ENCODE measurements around the gene FUT2.

The FUT2 gene

DNA sequence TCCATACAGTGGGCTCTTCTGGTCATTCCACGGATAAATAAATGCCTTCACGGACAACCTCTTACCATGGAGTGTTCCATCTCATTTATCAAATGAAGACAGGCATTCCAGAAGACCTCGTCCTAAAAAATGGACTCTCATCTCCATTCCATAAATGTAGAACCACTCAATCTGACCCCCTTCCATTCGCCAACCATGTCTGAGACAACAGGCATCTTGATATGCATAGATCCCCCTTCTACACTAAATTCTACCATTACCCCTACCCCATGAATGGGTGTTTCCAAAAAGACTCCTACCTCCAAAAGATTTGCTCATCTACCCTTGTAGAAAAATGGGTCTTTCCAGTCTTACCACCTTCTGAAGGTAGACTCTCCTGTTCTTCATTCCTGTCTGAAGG, 35.7 kb downstream of the FUT2 start:
- DNase-seq = no peak

DNA sequence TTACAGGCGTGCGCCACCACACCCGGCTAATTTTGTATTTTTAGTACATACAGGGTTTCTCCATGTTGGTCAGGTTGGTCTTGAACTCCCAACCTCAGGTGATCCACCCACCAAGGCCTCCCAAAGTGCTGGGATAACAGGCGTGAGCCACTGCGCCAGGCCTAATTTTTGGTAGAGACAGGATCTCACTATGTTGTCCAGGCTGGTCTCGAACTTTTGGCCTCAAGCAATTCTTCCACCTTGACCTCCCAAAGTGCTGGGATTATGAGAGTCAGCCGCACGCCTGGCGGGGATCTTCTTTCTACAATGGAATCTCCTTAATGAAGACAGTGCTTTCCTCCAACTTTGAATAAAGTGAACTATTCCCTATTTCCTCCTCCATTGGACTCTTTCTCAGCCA, 38.9 kb downstream of the FUT2 start:
- no peak for DNase-seq

DNA sequence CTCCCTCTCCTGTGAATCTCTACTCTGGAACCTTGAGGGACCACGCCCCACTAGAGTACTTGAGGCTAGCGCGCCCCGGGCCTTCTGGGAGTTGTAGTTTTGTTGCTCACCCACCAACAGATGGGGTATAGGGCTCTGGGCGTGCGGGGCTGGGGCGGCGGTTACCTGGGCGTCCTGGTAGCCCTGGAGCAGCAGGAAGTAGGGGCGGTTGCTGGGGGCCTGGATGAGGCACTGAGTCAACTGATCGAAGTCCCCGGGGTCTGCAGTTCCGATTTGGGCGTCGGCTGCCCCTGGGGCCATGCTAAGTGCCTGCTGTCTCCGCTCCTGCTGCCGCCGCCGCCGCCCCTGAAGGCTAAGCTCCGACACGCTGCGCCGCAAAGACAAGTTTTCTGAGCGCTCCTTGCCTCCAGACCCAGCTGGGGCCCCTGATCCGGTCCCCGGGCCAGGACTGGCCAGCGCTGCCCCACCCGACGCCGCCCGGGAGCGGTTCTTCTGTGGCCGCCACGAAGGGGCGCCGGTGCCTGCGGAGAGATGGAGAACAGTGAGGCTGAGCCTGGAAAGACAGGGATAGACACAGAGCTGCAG, 39.4 kb downstream of the FUT2 start:
- no peak for DNase-seq

DNA sequence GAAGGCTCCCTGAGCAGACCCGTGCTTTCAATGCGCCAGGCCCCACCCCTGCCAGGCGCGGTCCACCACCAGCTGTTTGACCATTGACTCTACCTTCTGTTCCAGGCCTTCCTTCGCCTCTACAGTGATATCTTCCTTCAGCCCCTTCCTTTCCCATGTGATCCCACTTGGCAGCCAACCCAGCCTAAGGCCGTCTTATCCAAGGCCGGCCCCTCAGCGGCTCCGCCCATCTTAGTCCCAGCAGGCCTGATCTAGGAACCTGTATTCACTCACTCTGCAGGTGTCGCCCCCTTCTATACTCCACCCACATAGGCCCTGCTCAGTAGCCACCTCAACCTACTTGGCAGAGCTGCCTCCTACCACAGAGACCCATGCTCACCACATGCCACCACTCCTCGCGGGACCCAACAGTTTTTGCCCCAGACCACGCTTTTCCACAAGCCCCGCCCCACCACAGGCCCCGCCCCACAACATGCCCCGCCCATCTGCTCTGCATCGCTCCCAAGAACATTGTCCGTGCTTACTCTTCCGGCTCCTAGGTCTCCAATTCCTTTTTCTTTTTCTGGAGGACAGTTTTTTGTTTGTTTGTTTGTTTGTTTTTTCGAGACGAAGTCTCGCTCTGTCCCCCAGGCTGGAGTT, 41.7 kb downstream of the FUT2 start:
- no peak for DNase-seq

DNA sequence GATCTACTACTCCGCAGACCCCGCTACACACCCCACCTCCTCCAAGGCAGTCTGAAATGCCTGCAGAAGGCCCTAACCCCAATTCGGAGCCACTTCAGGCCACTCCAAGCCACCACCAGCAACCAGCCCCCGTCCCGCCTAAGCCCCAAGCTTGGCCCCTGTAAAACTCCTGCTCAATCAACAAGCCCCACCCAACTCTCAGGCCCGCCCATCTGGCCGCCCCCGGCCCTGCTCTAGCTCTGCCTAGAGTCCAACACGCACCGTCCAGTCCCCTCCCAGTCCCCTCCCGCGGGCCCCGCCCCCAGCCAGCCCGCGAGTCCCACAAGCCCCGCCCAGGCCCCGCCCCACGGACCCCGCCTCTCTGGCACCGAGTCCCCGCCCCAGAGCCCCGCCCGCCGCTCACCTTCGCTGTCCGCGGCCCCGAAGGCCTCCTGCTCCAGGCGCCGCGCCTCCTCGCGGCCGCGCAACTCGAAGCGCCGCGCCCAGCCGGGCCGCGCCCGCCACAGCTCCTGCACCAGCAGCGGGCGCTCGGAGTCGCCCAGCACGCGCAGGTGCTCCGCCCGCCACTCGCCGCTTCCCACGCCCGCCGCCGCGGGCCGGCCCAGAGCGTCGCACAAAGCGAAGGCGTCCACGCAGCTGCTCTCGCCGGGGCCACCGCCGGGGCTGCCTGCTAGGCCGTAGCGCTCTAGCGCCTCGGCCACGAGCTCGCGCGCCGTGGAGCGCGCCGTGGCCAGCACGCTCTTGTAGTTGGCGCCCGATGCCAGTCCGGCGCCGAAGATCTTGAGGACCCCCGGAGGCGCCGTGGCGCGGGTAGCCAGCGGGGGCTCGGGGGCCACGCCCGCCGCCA, 43.0 kb downstream of the FUT2 start:
- DNase-seq = peak; percentile 85 to 90

DNA sequence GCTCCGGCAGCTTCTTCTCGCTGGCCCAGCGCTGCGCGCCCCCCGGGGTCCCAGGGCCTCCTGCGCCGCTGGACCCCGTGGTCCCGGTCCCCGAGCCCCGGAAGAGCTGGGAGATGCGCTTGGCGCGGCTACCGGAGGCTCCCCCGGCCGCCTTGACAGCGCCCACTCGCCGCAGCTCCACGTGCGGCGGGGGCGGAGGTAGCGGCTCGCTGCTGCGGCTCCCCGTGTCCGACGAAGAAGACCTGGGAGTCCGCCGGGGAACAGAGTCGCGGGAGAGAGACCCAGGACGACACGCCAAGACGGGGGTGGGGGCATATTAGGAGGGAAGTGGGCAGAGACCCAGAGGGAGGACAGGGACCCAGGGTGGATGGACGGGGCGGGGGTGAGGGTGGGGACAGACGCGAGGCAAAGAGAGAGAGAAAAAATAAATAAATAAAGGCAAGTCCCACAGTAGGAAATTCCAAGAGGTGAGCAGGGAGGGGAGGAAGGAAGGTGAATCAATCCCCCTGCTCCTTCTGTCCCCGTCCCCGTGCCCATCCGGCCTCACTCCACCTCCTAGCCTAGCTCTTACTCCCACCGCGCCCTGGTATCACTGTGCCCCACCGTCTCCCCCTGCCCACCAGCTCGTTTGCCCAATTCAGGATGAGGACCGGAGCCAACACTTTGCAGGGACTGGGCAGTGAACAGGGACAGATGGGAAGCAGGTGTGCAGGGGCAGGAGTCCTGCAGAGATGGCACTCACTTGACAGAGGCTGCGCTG, 43.8 kb downstream of the FUT2 start:
- peak in 1 of 2 experiments; percentile 50 for DNase-seq

DNA sequence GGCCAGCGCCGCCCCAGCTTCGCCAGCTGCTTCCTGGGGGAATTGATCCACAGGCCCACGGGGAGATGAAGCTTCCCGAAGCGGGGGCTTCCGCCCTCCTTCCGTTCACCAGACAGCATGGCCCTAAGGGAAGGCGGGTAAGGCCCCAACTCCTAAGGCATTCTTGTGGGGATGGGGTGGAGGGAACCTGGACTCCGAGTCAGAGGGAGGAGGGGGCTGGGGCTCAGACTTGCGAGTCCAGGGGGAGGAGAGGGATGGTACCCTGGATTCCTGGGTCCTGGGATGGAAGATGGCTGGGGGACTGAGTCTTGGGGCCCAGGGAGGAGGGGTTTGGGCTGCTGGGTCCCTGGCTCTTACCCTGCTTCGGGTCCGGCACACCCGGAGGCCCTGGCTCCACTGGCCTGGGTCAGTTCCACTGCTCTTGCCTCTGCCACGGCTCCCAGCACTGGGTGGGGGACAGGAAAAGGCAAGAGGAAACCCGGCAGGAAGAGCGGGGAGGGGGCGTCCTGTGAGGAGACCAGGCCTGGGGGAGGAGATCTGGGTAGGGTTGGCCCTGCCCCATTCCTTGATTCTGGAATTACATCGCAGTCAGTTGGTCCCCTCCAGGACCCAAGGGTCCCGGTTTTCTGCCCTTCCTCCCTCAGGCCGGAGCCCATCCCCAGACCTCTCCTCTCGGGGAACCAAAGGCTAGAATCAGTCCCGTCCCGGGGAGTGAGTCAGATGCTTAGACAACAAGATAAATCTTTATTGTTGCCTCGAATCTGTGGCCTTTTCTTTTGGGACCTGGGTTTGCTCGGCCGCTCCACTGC, 44.6 kb downstream of the FUT2 start, which contains the start of gene RASIP1:
Gene RASIP1 (minus strand): TSS at position 447 of the 809 bp plus-strand sequence. CDS start 328 bp downstream, at position 119.
- DNase-seq = no peak

DNA sequence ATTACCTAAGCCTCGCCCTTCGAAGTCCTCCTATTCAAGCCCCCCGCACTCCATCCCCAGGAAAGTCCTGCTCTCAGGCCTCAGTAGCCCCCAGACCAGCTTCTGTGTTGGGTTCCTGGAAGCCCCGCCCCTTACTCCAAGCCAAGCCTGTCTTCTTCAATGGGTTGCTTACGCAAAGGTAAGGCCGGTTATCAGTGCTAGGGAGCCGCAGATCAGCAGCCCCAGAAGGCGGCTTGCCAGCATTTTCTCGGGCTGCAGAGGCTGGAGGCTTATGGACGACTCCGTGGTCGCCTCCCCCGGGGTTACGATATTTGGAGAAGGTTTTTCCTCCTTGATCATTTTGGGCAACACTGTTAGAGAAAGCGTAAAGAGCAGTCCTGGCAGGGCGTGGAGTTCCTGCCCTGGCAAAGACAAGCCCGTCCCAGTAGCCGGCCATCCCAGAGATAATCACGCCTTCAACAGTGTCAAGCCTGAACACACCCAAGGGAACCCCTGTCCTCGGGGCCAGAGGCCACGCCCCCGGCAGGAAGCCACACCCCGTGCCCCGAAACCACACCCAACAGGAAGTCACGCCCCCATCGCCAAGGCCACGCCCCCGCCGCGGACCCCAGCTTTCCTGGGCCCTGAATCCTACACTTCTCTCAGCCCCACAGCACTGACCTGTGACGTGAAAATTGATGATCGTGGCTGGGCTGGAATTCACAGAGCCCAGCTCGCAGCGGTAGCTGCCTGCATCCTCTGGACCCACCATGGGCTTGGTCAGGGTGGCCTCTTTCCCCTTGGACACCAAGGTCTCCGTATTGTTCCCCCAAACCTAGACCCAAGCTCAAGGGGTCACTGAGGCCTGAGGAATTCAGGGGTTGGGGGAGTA, 45.6 kb downstream of the FUT2 start:
- DNase-seq = peak; percentile 40 to 50

DNA sequence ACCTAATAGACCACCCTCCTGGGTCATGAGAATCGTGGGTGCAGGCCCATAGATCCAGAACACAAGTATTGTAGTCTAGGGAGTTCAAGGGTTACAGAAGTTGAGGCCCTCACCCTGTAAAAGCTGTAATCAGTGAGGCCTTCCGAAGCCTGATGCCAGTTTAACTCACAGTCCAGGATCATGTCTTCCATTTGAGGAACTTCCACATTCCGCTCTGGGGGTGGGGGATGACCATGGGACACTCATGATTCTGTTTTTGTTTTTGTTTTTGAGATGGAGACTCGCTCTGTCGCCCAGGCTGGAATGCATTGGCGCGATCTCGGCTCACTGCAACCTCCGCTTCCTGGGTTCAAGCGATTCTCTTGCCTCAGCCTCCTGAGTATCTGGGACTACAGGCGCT, 46.3 kb downstream of the FUT2 start:
- no peak for DNase-seq

DNA sequence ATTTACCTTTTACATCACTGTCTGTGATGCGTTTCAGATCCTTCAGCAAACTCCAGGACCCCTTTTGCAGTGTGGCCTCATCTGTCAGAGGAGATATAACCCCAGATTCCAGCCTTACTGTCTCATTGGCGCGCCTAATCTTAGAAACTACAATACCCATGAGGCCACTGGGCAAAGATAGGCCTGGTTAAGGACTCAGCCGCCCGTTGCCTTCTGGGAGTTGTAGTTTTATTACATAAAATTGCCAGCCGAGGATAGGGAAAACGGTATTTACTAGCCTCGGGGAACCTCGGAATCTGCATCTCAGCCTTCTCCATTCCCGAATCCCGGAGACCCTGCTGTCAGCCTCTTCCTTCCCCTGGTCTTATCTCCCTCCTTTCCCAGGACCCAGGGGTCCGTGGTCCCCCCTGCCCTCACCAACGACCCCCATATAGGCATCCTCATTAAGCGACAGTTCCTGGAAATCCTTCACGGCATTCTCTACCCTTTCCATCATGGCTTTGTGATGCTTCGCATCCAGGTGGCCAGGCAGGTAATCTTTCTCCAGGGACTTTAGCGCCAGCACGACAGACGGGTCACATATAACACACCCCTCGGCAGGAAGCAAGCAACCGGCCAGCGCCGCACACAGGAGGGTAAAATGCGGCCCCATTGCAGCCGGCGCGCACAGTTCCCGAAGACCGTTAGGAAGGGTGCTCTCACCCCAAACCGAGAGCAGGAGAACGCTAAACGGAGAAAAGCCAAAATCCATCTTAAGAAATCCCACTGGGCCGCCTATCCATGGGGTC, 49.6 kb downstream of the FUT2 start:
- peak in 1 of 2 experiments; percentile 55 for DNase-seq

DNA sequence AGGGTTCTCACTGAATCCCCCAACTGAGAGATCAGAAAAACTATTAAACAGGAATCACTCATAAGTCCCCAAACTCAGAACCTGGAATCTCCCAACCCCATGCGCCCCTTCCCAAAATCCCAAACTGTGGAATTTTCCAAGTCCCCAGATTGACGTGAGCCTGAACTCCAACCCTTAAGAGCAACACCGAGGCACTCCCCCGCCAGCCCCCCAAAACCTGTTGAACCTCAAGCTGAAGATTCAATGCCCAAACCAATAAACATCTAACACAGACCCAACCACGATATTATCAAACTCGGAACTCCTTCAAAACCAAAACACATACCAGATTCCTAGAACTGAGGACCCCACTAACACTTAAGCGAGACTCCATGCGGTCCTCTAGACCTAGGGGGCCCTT, 50.3 kb downstream of the FUT2 start:
- no peak for DNase-seq

DNA sequence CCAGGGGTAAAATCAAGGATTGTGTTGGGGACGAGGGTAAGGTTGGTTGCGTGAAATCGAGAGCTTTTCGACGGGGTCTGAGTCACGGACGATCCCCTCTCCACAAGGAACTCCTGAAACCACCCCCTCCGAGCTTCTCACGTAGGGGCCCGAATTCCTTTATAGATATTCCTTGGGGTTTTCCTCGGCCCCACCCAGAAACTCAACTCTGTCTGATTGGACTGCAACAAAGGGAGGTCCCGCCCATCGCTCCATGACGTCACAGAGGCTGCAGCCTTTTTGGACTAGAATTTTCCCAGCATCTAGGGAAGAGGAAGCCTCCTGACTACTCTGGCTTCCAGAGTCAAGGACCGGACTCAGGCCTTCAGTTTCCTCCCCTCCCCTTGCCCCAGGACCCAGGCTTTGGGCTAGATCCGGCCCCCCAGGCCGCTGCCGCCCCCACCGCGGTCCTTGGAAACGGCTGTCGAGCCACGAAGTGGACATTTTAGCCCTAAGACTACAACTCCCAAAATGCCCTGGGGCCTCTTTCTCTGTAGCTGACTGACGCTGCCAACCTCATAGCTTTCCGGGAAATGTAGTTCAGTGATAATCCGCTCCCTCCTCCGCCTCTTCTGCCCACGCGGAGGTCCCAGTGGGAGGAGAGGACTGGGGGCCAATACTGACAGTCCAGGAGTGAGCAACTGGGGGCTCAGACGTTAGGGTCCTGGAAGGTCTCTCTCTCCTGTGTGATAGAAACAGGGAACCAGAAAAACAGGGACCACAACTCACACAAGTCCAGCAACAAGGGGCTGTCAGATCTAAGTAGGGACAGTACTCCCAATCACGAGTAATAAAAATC, 51.2 kb downstream of the FUT2 start, which contains the start of gene IZUMO1:
Gene IZUMO1 (minus strand): TSS at position 172 of the 838 bp plus-strand sequence. CDS start 1,050 bp downstream, outside the sequence.
- DNase-seq = no peak

DNA sequence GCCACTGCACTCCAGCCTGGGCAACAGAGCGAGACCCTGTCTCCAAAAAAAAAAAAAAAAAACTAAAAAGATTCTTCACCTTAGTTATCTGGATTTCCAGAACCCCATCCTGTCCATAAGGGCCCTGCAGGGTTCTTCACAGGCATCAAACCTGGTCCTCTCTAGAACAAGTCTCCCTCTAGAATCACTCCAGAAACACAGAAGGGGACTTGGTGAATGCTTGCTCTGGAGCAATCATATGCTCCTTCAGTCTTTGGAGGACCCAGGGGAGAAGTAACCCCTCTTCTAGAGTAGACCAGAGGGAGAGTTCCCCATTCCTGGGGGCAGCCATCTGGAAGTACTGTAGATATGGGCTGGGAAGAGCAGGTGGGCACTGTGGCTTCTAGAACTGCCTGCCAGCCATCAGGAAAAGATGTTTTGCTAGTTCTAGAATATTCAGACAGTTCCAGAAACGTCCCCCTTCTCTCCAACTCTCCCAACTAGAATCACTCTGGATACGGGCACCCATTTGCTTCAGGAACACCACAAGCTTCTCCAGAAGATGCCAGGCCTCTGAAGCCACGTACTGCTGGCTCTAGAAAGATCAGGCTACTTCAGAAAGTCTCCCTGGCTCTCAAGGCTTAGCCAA, 53.9 kb downstream of the FUT2 start:
- DNase-seq = no peak

DNA sequence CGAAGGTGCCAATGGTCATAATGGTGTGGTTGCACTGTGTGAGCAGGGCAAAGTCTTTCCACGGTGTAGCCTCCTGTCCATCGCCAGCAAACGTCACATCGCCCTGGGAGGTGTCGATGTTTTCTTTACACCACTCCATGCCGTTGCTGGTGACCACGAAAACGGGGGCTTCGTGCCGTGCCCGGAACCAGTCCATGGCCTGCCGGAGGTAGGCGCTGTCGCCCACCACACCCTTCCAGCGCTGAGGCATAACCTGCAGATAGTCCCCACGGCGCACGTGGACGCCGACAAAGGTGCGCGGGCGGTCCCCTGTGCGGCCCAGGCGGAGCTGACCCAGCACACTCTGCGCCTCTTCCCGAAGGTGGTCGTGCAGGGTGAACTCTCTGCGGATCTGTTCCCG, 54.6 kb downstream of the FUT2 start:
- no peak for DNase-seq

DNA sequence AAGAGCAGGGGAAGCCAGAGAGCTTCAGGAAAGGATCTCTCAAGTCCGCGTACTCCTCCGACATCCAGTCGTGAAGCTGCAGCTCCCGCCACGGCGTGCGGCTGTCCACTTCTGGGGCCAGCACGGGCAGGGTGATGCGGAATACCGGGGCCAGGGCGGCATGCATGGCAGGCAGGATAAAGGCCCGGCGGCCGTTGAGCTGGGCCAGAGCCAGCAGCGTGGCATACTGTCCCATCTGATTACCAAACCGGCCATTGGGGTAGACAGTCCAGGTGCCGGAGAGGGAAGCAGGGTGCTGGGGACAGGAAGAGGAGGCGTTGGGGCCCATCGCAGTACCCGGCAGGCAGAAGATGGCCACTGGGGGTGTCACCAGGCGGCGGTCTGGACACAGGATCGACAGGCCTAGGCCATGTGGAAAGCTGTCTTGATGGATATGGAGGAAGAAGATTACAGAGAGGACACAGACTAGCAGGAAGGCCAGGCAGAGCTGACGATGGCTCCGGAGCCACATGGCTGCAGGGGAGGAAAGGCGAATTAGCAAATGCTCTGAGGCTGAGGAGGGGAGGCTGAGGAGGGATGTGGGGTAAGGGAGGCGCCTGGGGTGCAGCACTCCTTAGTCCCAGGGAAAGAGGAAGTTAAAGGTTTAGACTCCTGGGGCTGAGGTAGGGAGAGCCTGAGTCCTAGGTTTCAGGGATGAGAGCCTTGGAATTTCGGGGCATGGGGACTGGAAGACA, 55.2 kb downstream of the FUT2 start:
- DNase-seq = no peak

DNA sequence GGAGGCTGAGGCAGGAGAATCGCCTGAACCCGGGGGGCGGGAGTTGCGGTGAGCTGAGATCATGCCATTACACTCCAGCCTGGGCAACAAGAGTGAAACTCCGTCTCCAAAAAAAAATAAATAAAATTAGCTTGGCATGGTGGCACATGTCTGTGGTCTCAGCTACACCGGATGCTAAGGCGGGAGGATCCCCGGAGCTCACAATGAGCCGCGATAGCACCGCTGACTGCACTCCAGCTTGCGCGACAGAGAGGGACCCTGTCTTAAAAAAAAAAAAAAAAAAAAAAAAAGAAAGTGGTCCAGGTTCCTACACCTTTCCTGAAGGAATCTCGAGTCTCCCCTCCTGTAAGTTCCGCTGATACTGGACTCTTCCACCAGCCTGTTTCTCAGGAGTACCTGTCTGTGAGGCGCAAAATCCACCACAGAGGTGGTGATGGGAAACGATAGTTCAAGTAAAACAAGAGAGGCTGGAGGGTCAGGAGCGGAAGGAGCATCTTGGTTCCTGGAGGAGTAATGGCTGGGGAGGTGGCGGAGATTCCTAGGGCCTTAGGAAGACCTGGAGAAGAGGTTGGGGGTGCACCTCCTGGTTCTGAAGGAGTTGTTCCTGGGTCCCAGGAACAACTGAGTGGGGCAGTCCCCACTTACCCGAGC, 56.2 kb downstream of the FUT2 start:
- no peak for DNase-seq

Measured in SHP77 (cell line).